Measurements from ENCODE around the gene TGM5. TPM values are rescaled to one million over a fixed set of nuclear protein-coding genes. Genes with fewer than 3 reads are reported as not detected.

Gene TGM5
- total RNA-seq, 1 experiment from 2014 or later = not detected

GRCh38 chr15:43196760-43197548, 69.8 kb downstream of the TGM5 start:
- no peak for DNase-seq (ENCODE audit: low spot score)

GRCh38 chr15:43194795-43195194, 71.9 kb downstream of the TGM5 start:
- no peak for DNase-seq (ENCODE audit: low spot score)

- DNase-seq (ENCODE audit: low spot score) = no peak
These were observed 73.0 kb downstream of the TGM5 start for GRCh38 chr15:43193710-43194109.

- DNase-seq (ENCODE audit: low spot score) = no peak
These were observed 76.5 kb downstream of the TGM5 start for GRCh38 chr15:43190178-43190577.

- no peak for DNase-seq (ENCODE audit: low spot score)
These were observed 77.4 kb downstream of the TGM5 start for GRCh38 chr15:43189296-43189695.

DNA sequence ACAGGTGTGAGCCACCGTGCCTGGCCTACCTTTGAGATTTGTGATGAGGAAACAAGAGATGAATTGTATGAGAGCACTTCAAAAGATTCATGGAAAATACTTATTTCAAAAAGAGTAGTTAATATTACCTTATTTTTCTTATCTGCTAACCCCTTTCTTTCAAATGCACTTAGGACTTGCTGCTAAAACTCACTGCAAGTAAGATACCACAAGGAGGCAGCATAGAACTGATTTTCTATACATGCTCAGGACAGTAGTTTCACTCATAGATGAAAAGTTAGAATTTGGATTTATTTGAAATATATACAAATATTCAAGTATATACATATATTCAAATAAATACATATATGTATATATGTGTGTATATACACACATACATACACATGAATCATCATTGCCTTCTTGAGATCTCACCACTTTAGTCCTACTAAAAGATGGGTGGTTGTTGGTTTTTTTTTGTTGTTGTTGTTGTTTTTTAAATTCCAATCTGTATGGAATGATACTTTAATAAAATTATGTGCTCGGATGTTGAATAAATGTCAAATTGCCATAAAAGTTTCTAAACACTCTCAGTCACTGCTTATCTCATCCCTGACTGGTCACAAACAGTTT, 79.1 kb downstream of the TGM5 start:
- DNase-seq (ENCODE audit: low spot score) = peak; percentile 63

DNA sequence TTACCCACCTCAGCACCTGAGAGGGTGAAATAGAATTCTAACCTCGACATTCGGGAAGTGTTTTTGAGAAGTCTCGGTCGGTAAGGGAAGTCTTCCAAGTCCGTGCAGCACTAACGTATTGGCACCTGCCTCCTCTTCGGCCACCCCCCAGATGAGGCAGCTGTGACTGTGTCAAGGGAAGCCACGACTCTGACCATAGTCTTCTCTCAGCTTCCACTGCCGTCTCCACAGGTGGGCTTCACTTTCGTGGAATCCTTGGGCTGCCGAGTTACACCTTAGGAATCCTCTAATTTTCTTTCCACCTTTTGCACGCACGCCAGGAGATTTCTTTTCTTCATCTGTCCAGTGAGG, 80.8 kb downstream of the TGM5 start:
- no peak for DNase-seq (ENCODE audit: low spot score)

- peak; percentile 87 for DNase-seq (ENCODE audit: low spot score)
These were observed 81.3 kb downstream of the TGM5 start, which contains the start of gene CCNDBP1 for GRCh38 chr15:43185157-43186002. CCNDBP1 (plus strand) TSS chr15:43185403; CDS start chr15:43185499, 96 bp downstream.

DNA sequence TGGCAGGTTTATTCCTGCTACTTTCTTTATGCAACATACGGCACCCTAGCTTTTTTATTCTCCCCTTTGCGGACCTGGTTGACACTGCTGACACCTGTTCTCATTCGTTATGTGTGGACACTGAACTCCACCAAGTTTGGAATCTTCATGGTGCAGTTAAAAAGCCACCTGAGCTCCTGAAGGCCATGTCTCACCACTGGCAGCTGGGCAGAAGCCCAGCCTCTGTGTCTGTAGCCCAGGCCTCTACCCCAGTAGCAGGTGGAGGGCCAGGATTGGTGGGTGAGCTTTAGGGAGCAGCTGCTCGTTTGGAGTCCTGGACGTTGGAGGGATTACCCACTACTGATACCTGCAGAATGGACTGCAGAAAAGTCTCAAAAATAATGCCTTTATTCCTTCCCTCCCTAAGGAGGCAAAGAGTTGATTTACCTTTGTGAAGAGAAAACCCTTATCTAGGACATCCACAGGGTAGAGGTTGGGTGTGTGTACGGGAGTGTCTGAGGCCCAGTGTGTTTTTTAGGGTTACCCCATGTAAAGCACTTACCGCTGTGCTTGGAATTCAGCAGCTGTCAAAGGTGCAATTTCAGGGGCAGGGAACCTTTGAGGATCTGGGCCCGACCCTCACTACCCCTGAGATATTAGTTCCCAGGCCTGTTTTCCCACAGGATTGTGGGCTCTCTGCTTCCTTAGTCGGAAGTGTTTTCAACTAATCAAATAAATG, 82.2 kb downstream of the TGM5 start:
- DNase-seq (ENCODE audit: low spot score) = no peak

DNA sequence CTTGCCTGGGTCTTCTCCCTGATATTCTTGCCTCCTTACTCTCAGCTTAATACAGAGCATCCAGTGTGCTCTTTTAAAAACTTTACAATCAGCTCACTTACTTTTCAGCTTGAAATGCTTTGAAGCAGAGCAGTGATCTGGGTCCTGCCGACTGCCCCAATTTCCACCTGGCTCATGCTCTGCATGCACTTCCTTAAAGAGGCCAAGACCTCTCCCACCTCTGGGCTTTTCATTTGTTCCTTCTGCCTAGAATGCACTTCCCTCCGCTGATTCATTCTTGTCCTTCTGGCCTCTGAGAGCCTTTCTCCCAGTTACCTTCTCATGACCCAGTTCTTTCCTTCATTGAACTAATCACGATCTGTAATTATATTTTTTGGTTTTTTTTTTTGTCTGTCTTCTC, 83.5 kb downstream of the TGM5 start:
- no peak for DNase-seq (ENCODE audit: low spot score)

Other genes with a start within 250 kb of the TGM5 start
- gene UBR1, start 160.9 kb downstream of the TGM5 start, total RNA-seq (2014; rRNA removed; shearing (Covaris generic)) = 14.2 and 14.5 TPM in 2 replicates
- gene TMEM62, start 133.3 kb downstream of the TGM5 start, total RNA-seq (2014; rRNA removed; shearing (Covaris generic)) = 17.7 and 18.0 TPM in 2 replicates
- gene CCNDBP1, start 81.5 kb downstream of the TGM5 start, total RNA-seq (2014; rRNA removed; shearing (Covaris generic)) = 57.5 and 70.5 TPM in 2 replicates
- 0.04 TPM in 1 of 2 replicates, not detected in the other for gene EPB42, start 45.9 kb downstream of the TGM5 start, total RNA-seq (2014; rRNA removed; shearing (Covaris generic))
- gene TGM7, start 35.3 kb upstream of the TGM5 start, total RNA-seq (2014; rRNA removed; shearing (Covaris generic)) = not detected in 2 replicates
- gene LCMT2, start 63.6 kb upstream of the TGM5 start, total RNA-seq (2014; rRNA removed; shearing (Covaris generic)) = 13.8 and 20.0 TPM in 2 replicates
- 9.2 and 14.5 TPM in 2 replicates for gene ZSCAN29, start 104.1 kb upstream of the TGM5 start, total RNA-seq (2014; rRNA removed; shearing (Covaris generic))
- 12.4 and 19.0 TPM in 2 replicates for gene TUBGCP4, start 104.2 kb upstream of the TGM5 start, total RNA-seq (2014; rRNA removed; shearing (Covaris generic))
- gene TP53BP1, start 226.2 kb upstream of the TGM5 start, total RNA-seq (2014; rRNA removed; shearing (Covaris generic)) = 32.4 and 32.7 TPM in 2 replicates

All from H4 (cell line).